Measurements from ENCODE around the gene MGLL.
A peak's percentile ranks its signal among the peaks of the same experiment; 100 is the strongest.

Gene MGLL

DNA sequence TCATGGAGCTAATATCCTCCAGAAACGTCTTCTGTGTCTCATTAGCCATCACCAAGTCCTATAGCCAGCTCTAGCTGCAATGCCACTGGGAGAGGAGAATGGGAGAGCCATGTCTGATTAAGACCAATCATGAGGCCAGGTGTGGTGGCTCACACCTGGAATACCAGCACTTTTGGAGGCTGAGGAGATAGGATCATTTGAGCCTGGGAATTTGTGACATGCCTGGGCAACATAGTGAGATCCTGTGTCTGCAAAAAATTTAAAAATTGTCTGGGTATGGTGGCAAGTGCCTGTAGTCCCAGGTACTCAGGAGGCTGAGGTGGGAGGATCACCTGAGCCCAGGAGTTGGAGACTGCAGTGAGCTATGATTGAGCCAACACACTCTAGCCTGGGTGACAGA lies 13.1 kb downstream of the MGLL start:
- DNase-seq = no peak

DNA sequence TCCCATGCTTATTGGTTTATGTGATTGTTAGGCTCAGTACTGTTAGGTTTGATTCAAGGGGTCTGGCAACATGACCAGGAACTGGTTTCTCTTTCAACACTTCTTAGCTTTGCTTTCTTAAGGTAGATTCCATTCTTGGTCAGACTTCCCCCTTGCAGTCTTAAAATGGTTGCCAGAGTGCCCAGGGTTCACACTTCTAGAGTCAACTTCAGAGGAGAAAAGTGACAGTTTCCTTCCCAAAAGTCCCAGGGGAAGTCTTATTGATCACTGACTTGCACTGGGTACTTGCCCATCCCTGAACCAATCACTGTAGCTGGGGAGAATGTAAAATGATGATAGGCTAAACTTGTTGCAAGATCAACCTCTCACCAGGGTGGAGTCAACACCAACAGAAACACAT lies 14.1 kb downstream of the MGLL start:
- DNase-seq = no peak

DNA sequence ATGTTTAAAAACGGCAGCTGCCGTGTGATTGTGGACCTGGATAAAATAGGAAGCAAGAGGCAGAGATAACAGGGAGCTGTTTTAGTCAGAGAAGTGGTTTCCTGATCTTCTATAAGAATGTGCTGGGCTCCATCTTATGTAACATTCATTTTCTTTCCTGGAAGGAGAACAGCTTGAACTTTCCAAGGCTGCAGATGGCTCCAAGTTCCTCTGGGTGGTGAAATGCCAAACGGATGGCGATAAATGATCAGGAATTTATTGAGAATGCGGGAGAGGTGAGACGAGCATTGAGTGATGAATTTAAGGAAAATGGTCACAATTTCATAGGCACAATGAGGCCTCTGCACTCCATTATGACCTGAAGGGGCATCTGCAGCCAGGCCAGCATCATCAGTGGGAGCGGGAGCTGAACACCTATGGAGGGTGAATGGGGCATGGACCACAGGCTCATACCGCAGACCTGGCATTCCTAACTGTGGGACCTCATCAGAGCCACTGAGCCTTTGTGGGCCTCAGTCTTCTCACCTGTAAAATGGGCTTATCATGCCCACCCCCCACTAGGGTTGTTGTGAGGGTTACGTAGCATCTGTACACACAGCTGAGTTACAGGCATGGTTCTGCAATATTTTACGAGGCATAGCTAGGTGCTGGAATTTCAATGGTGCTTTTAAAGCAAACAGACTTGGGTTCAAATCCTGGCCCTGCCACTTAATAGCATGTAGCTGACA lies 17.1 kb downstream of the MGLL start:
- no peak for DNase-seq

DNA sequence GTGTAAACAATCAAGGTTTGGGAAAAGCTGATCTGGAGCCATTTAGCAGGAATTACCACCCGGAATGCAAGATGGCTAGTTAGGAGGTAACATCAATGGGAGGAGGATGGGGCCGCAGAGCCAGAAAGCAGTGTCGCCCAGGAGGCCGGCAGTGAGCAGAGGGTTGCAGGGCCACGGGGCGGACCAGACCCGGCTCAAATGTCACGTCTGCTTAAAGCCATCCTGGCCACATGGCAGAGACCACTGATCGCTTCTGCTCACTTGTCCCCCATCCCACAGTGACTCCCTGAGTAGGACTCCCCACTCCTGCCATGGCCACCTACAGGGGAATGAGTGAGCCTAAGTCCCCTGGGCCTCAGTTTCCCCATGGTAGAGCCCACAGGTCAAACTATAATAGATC lies 18.2 kb downstream of the MGLL start:
- DNase-seq = no peak

DNA sequence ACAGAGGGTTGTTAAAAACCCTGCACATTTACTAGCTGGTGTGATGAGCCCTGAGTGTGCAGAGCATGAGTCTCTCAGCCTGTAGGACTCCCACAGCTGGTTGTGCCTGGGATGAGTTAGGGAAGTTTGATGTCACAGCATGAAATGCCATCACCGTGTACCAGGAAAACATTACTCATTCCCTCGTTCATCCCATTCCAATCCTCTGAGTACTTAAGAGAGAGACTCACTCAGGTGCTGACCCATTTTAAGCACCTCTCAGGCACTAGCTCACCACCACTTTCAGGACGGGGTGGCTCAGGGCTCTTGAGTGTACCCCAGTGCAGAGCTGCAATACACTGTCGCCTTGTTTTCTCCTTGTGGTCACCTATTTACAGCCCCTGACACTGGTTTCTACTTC lies 18.7 kb downstream of the MGLL start:
- DNase-seq = no peak

DNA sequence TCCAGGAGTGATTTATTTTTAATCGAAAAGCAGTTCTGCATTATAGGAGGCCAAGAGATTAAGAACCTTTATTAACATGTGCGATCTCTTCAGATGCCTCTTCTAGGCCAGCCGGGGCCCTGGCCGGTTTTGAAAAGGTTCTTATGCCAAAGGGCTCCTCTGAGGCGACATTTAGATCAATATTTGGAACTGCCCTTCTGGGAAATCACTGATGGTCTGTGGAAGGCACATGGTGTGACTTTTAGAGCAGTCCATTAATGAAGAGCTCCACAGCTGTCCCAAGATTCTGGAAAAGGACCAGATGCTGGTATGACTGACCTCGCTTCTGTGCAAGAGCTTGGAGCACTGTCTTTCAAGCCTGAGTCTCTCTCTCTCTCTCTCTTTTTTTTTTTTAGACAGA lies 19.7 kb downstream of the MGLL start:
- DNase-seq = no peak

DNA sequence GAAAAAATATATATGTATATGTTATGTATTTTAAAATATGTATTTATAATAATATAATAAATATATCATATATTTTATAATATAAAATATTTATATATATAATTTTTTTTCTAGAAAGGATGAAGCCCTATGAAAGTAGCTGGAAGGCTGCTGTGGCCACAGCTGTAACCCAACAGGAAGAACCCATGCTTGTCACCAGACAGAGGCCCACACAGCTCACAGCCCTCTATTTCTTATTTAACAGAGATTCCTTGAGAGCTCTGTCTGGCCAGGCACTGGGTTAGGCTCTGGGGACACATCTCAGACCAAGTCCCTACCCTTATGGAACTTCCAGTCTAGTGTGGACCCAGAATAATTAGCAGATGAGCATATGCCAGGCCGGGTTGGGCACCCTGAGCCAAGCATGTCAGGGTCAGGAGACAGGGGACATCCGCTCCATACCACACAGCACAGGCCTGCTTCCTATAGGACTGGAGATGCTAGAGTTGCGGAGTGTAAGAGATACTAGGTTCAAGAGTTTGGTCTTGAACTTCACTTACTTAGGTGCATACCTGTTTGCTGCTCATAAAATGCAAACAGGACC lies 20.5 kb downstream of the MGLL start:
- DNase-seq = no peak

DNA sequence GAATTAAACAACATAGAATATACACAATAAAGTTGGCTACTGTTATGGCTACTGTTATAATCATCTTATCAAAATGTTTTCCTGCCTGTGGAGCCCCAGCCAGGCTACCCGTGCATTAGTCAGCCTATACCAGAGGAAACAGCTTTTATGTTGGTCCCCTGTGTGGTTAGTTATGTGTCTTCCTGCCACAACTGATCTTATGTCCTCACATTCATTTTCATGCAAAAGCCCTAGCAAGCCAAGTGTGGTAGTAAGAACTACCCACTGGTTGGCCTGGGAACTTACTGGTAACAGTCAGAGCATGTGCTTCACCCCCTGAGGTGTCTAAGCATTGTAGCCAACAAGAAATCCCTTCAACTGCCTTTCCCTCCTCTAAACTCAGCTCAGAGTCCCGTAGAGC lies 21.8 kb downstream of the MGLL start:
- DNase-seq = no peak

DNA sequence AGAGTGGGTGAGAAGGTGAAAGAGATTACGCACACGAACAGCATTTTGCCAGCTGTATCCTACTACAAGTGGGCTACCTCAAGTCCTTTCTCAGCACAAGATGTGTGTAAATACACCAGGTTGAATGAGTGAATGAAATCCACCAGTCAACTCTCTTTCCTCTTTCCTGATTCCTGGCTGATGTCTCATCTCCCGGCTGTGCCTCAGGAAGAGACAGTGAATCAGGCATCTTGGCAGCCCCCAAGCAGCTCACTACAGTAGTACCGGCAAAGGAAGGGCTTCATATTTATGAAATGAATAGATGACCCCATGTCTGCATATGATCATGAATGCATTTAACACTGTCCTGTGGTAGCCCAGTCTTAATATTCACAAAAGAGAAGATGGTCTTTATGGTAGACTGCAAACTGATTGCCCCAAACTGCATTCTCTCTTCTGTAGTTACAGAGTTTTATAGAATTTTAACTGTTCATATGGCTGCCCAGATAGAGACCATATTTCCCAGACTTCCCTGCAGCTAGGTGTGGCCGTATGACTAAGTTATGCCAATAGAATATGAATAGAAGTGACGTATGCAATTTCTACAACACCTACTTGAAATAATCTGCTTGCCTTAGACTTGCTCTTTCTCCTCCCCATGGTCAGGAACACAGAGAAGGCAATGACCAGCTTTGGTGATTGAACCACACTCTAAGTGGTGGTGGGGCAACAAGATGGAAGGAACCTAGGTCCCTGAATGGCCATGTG lies 22.7 kb downstream of the MGLL start:
- no peak for DNase-seq

DNA sequence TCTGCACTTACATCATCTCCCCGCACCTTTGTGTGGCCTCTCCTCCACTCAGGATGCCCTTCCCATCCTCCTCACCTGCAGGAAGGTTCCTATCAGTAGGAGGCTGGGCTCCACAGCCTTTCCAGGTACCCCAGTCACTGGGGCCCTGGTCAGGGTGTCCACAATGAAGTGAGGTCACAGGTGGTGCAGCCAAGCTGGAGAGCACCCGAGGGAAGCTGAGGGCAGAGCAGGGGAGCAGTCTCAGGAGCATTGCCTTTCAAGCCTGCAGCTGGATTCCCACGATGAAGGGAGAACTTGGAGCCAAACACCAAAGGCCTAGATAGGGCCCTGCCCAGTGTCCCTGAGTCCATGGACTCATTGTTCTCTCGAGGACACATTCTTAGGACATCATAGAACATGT lies 23.6 kb downstream of the MGLL start:
- no peak for DNase-seq

DNA sequence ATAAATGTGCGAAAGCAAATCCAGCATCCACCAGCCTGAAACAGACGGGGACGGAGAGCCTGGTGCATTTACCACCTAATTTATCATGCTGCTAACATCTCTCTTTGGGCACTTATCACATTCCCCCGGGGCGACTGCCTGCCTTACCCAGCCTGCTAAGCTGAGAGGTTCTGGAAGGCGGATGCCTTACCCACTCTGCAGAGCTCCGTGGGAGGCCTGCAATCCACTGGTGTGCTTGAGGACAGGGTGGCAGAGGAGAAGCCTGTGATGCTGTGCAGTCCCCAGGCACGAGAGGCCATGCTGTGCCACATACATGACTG lies 25.5 kb downstream of the MGLL start:
- no peak for DNase-seq

DNA sequence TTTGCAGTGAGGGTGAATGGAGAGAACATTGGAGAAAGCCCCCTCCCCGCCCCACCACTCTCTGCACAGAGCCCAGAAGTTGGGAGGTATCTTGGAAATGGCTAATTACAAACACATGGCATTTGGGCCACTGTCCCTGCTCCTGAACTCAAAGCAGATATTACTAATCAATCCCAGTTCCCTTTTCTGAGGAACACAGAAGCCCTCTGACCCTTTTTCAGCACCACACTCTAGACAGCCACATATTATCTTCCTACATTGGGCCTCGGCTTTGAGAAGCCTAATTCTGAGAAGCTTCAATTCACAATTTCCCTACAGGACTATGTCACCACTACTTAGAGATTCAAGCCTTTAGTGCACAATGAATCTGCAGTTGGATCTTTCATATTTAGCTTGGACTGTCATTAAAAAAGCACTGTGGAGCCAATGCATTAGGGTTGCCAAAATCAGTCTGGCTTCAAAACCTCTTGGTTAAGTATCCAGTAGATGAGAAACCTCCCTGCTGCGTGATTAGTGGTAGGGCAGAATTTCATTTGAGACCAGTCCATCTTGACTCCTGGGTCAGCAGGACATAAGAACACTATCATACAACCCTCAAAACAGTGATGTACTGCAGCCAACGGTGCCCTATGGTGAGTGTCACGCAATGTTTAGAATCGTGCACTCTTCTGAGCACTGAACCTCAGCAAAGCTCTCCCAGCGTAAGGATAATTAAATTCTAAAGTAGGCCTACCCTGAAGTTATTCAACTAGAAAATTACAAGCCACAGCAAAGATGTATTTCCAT lies 26.1 kb downstream of the MGLL start:
- DNase-seq = no peak

DNA sequence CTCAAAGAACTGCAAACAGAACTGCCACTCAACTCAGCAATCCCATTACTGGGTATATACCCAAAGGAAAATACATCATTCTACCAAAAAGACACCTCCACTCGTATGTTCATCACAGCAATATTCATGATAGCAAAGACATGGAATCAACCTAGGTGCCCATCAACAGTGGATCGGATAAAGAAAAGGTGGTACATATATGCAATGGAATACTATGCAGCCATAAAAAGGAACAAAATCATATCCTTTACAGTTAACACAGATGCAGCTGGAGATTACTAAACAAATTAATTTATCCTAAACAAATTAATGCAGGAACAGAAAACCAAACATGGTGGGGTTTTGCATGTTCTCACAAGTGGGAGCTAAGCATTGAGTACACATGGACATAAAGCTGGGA lies 27.3 kb downstream of the MGLL start:
- no peak for DNase-seq

DNA sequence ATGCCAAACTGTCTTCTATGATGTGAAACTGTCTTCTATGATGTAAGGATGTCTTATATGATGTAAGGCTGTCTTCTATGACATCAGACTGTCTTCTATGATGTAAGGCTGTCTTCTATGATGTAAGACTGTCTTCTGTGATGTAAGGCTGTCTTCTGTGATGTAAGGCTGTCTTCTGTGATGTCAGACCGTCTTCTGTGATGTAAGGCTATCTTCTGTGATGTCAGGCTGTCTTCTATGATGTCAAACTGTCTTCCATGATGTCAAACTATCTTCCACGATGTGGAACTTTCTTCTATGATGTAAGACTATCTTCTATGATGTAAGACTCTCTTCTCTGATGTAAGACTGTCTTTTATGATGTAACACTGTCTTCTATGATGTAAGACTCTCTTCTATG lies 27.9 kb downstream of the MGLL start:
- DNase-seq = no peak

DNA sequence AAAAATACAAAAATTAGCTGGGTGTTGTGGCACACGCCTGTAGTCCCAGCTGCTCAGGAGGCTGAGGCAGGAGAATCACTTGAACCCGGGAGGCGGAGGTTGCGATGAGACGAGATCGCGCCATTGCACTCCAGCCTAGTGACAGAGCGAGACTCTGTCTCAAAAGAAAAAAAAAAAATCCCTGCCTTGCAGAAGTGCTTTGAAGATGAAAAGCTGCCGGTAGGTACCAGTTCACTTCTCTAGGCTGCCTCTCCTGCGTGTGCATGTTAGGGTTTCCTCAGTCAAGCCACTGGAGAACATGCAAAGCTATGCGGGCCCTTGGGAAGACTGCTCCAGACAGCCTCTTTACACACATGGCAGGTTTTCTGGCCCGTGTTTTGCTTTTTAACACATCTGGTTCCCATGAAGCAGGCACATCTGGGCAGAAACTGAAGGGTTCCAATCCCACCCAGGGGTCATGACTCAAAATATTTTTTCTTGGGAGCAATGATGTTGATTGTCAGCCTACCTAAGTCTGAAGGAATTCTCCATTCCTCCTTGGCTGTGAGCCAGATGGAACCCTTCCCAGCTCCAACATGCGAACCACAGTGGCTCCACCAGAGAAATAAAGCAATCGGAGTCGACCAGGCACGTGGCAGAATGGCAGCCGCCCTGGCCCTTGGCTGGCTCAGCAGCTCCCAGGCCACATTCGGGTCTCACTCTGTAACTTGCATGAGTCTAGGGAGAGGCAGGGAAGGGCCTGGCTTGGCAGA lies 29.6 kb downstream of the MGLL start:
- DNase-seq = no peak

DNA sequence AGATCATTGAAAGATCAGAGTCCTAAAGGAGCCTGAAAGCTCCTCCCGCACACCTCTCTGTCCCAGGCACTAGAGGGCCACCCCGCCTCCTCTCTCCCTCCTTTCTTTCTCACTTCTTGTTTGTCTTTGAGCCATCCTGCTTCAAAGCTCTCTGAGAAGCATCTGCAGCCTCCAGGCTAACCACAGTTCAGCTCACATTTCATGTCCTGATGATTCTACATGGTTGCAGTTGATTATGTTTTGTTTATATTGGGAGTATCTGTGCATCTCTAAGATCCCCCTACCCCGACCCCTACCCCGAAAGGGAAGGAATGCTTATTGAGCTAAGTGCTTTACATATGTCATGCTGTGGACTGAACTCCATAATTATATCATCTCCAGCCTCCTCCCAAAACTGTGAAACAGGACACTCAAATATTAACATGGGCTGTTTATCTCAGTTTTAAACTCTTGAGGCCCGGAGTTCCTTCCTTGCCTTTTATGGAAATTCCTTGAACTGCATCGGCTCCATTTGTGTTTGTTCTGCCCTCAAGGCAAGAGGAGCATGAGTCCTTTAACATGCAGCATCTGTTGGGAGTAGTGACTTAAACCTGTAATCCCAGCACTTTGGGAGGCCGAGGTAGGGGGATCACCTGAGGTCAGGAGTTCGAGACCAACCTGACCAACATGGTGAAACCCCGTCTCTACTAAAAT lies 30.9 kb downstream of the MGLL start:
- peak in 1 of 2 experiments; percentile 12 for DNase-seq

DNA sequence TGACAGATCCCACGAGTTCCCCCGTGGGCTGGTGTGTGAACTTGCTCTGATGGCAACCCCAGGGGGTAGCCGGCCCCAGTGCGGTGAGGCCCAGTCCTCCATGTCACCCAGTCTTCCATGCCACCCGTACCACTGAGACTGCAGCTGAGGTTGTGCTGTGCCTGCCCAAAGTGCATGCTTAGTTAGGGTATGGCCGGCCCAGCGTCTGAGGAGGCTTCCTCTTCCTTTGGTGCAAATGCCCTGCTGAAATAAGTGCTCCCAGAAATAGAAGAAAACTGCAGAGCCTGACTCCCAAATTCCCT lies 31.5 kb downstream of the MGLL start:
- no peak for DNase-seq

DNA sequence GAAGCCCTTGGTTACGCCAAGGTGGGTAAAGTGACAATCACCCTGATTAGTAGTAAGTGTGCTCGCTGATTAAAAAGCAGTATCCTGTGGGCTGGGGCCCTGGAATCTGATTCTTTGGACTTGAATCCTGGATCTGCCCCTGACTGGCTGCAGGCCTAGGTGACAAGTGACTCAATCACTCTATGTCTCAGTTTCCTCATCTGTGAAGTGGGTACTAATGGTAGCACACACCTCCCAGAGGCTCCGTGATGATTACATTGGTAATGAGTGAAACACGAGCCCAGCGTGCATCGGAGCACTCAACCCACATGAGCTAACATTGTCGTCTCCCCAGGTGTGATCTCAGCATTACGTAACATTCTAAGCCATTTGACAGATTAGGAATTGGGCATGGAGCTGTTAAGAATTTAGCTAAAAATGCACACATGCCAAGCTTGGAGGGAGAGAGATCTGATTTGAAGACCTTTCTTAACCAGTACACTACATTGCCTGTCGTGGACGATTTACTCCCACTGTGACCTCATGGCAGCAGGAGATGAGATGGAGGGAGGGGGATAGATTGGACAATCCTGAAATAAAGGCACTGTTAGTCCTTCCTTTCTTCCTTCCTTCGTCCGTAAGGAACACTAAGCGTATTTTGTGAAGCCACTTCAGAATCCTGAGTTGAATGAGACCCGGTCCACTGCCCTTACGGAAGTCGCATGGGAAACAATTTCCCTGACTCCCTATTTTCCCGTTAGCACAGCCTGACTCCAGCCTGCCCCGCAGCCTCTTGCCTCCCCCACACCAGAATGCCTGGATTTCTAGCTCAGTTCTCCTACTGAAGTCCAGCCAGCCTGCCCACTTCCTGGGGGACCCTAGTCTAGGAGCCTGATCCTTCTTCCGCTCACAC lies 32.1 kb downstream of the MGLL start:
- no peak for DNase-seq

DNA sequence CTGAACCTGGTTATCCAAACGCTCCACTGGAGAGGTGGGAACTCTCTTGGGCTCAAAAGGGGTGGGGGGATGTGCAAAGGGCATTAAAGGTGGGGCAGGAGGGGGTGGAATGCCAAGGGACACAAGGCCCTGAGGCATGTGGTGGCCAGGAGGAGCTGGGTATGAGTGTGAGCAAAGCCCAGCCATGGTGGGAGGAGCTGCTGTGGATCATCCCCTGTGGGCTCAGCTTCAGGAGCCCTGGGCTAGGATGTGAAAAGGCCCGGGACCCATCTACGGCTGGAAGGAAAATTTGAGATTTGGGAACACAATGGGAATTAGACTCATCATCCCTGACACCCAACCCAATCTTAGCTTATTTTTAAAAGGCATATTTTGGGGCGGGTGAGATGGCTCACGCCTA lies 33.3 kb downstream of the MGLL start:
- DNase-seq = no peak

DNA sequence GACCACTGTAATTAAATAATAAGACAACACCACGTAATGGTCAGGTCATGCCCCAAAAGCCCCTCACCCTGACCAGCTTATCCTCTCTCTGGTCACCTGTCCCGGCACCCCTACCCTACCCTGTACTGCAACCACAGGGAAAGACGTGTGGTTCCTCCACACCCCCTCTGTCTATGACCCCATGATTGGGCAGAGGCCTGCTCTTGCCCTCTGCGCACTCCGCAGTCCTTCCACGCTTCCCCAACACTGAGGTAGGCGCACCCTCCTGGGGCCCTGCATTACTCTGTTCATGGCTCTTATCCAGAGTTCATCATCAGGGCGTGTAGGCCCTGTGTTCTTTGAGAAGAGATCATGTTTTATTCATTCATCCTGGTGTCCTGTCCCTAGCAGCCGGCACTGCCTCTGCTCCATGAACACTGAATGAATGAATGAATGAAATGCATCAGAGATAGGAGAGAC lies 33.8 kb downstream of the MGLL start:
- no peak for DNase-seq

Data from activated CD4-positive, alpha-beta T cell treated with anti-CD3 and anti-CD28 coated beads, Interleukin-2, amount 50 U/mL, for 48 hours (primary cell).